Motor neuron (in vitro differentiated cells): ENCODE measurements around the gene WNT7B. TPM values are rescaled to one million over a fixed set of nuclear protein-coding genes. Genes with fewer than 3 reads are reported as not detected.

ENCODE experiments used
- ATAC-seq, 8 experiments: fragments of 200-7000 bp; cut with Tn5 transposase; replicated peaks in 6 of 8; 2 replicates each; pipeline ENCODE4 v1.8.0; 2021; ENCODE audit warnings: mild to moderate bottlenecking in 8 of 8, moderate library complexity in 8 of 8
- H3K27ac ChIP-seq, 2 donors: fragments of 250-450 bp; sonication (Bioruptor Pico); 2 replicates each; pipeline ENCODE4 v1.9.0; 2021; ENCODE audit warnings: antibody characterized with exemption in 2 of 2, mild to moderate bottlenecking in 2 of 2, moderate library complexity in 1 of 2
- H3K4me1 ChIP-seq, 2 donors: fragments of 250-450 bp; sonication (Bioruptor Pico); replicated peaks in 1 of 2; 2 replicates each; pipeline ENCODE4 v1.6.1; 2021; ENCODE audit warnings: antibody characterized with exemption in 2 of 2, mild to moderate bottlenecking in 2 of 2, moderate library complexity in 1 of 2
- H3K4me3 ChIP-seq, 5 donors: fragments of 250-450 bp; sonication (Bioruptor Pico); 2 replicates each; pipeline ENCODE4 v1.9.0; 2021; ENCODE audit warnings: antibody characterized with exemption in 5 of 5, mild to moderate bottlenecking in 5 of 5, moderate library complexity in 4 of 5
- WGBS, 10 experiments: fragments of 450-650 bp; shearing (Covaris generic); methylation state at CpG; one replicate each; pipeline ENCODE4 v1.0.0; 2022; 5-methylcytosine and 5-hydroxymethylcytosine counted together
- in situ Hi-C, 9 experiments: fragments of 400-800 bp; cut with MboI; loops; one replicate each; pipeline ENCODE4 v1.15.0; 2021; ENCODE audit warnings: low sequenced_read_pairs in 9 of 9, low pct_unique_long_range_greater_than_20kb in 2 of 9; ENCODE audit not compliant: unreplicated experiment in 9 of 9
- total RNA-seq, 8 experiments: library from RNA; unstranded; fragments of 300-600 nt; gene quantifications; 2 replicates each; pipeline versions ENCODE4 v1.2.3 to v1.2.4, GENCODE V29; 2022

WNT7B gene
- total RNA-seq, 8 experiments from 2014 or later: 0.14 to 1.2 (median 0.32) TPM

DNA sequence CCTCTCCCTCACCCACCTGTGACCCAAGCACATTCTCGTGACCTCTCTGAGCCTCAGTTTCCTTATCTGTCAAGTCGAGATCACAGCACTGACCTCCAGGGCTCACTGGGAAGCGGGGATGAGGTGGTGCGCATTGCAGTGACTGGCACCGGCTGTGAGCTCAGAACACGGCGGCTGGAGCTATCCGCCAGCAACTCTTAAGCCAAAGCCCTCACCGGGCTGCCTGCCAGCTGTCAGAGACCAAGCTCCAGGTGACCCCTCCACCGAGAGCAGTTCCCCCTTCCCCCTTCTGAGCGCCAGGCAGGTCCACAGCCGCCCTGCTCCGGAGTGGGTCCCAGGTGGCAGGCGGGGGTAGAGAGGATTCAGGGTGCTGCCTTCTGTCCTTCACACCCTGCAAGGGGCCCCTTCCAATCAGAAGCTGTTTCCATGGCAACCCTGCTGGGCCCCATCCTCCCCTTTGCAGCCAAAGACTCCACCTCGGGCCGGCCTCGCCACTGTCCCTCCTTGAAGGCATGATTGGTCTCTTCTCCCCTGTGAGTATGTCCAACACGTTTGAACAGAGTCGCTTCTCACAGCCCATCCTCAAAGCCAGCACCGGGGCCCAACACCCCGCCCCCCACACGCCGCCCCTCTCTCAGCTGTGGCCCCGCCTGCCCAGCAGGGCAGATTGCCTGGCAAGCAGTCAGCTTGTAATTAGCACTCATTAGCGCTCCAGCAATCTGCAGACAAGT lies 98.7 kb downstream of the WNT7B start:
- in situ Hi-C loops: no loop called here
- no peak overlapping the region for H3K4me3 ChIP-seq
- 0 to 35% (median 13%) methylated on average over 4 to 10 of the region's 25 CpGs; no CpG with 5 or more reads in 5 of the 10 experiments for WGBS, 10 experiments
- ATAC-seq: peak in 5 of 8 experiments; percentile 82 to 91 (median 86)
- peaks cover 49 to 52% of the 10 kb centered on the region in 2 donors for H3K4me1 ChIP-seq
- H3K27ac ChIP-seq: peak overlapping the region; percentile 57 to 63

DNA sequence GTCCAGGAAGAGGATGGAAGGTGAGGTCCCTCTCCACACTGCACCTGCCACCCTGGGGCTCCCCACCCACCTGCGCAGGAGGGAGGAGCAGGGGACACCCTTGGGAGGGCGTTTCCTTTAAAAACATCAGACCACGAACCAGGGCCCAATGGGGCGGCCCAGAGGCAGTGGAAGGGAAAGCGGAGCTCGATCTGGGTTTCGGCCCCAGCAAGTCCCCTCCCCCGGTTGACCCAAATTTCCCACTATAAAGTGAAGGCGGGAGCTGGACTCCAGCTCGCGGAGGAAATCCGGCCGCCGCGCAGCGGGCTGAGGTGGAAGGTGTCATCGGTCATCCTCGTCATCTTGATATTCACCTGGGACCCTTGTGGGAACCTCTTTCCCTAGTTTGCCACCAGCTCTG lies 99.3 kb downstream of the WNT7B start:
- H3K4me1 ChIP-seq: peaks cover 49 to 52% of the 10 kb centered on the region in 2 donors
- WGBS, 10 experiments: 58 to 100% (median 75%) methylated on average over 1 to 8 of the region's 18 CpGs; no CpG with 5 or more reads in 5 of the 10 experiments
- no peak overlapping the region for H3K4me3 ChIP-seq
- ATAC-seq: no peak
- peak overlapping the region; percentile 57 to 63 for H3K27ac ChIP-seq
- in situ Hi-C loops: no loop called here

DNA sequence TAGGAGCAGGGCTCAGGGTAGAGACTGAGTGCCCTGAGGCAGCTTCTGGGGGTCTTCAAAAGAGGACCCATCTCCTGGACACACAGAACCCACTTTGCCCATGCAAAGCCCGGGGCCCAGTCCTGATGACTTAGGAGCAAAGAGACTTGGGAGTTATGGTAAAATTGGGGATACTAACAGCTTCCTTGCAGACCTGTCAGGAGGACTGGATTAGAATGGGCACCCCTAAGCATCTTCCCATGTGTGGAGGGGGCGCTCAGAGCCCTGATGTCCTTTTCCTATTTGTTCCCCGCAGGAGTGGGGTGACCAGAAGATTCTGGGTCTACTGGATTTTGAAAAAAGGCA lies 100.0 kb downstream of the WNT7B start:
- Histone ChIP-seq H3K4me1 (peaks cover 49 to 52% of the 10 kb centered on the region in 2 donors), H3K27ac (no peak overlapping the region), H3K4me3 (no peak overlapping the region)
- in situ Hi-C loops: no loop called here
- ATAC-seq: no peak
- 0 to 100% (median 94%) methylated on average over 1 to 3 of the region's 3 CpGs; no CpG with 5 or more reads in 7 of the 10 experiments for WGBS, 10 experiments

DNA sequence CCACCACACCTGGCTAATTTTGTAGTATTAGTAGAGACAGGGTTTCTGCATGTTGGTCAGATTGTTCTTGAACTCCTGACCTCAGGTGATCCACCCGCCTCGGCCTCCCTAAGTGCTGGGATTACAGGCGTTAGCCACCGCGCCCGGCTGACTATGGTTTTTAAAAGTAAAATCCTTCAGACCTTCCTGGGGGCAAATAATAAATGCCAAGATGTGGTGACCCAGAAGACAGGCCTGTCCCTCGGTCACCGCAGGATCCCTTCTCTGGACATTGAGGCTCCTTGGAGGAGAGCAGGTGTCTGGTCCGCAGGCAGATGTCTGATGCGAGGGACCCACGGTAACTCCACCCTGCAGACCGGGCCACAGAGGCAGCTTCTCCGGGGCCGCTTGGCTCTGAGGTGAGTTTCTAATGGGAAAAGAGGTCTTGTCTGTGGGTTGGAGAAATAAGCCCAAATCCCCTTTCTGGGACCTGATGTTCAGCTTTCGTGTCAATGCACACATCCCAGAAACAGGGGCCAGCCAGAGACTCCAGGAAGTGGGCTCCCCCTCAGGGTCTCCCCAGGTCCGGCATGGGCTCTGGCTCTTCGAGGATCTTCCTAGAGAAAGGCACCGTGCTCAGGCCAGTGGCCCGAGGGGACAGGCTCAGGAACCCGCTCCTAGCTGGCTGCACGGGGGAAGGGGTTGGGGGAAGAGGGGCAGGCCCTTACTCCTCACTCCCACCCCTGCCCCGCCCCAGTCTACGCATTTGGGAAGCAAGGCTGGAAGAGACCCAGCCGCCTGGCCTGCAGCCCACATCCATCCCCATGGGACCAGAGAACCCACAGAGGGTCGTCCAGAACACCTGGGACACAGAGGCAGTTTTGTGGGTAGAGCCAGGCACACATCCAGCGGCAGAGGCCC lies 100.6 kb downstream of the WNT7B start:
- ATAC-seq: no peak
- WGBS, 10 experiments: 72 to 100% (median 91%) methylated on average over 1 to 9 of the region's 26 CpGs; no CpG with 5 or more reads in 5 of the 10 experiments
- in situ Hi-C loops: no loop called here
- H3K4me3 ChIP-seq: no peak overlapping the region
- no peak overlapping the region for H3K27ac ChIP-seq
- H3K4me1 ChIP-seq: peaks cover 43 to 46% of the 10 kb centered on the region in 2 donors

DNA sequence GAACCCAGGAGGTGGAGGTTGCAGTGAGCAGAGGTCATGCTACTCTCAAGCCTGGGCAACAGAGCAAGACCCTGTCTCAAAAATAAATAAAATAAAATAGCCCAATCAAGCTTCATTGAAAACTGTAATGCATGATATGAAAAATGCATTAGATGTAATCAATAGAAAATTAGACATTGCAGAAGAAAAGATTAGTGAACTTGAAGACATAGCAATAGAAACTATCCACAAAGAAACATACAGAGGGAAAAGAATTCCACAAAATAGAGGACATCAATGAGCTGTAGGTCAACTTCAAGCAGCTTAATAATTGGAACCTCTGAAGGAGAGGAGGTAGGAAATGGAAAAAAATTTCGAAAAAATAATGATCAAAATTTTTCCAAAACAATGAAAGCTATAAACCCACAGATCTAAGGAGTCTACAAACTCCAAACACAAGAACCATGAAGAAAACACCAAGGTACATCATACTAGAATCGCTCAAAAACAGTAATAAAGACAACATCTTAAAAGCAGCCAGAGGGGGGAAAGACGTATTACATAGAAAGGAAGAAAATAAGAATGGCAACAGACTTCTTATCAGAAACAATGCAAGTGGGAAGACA lies 104.2 kb downstream of the WNT7B start:
- ATAC-seq: no peak
- Histone ChIP-seq H3K4me3 (no peak overlapping the region), H3K4me1 (peaks cover 12 to 15% of the 10 kb centered on the region in 2 donors), H3K27ac (no peak overlapping the region)
- in situ Hi-C loops: loop anchor here in 1 of 9 experiments (25.0 kb wide), 1 partner anchor 285 kb away; no protein-coding TSS in a partner anchor
- 45 to 100% (median 83%) methylated on average over 1 to 3 of the region's 3 CpGs for WGBS, 10 experiments

DNA sequence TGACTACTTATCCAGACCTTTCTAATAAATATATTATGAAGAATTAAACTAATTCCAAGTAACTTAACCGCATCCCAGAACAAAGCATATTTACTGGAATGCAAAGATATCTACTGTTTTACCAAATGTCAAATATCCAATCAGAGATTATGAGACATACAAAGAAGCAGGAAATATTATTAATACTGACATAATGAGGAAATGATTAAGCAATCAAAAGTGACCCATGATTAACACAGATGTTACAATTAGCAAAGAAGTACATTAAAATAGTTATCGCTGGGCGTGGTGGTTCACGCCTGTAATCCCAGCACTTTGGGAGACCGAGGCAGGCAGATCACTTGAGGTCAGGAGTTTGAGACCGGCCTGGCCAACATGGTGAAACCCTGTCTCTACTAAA lies 105.2 kb downstream of the WNT7B start:
- ATAC-seq: no peak
- H3K4me3 ChIP-seq: no peak overlapping the region
- H3K27ac ChIP-seq: no peak overlapping the region
- in situ Hi-C loops: loop anchor here in 1 of 9 experiments (25.0 kb wide), 1 partner anchor 284 kb away; no protein-coding TSS in a partner anchor
- WGBS, 10 experiments: 83 to 100% (median 93%) methylated on average over 1 to 6 of the region's 6 CpGs; no CpG with 5 or more reads in 3 of the 10 experiments
- peaks cover 13% of the 10 kb centered on the region in 2 donors for H3K4me1 ChIP-seq

Other genes starting within 250 kb of the WNT7B start
- 10 to 100 TPM in 1 of 8 experiments, 1 to 10 TPM in 6, under 1 TPM in 1; 0.38 to 15.1 (median 4.5) TPM for gene PPARA, start 173.4 kb upstream of the WNT7B start, total RNA-seq